Neuronal stem cell (in vitro differentiated cells): Measurements from ENCODE around the gene CCDC88A.

Experiments used
- DNase-seq: peaks from one replicate; pipeline ENCODE4 v3.0.0-alpha.2; 2013; ENCODE audit warnings: low spot score
- H2AFZ ChIP-seq: one replicate; pipeline ENCODE4 v1.6.1; 2013; ENCODE audit warnings: mild to moderate bottlenecking, low read length, inconsistent platforms
- H2AK5ac ChIP-seq: 2 replicates; pipeline ENCODE4 v1.6.1; 2013; ENCODE audit warnings: low read depth, mild to moderate bottlenecking, inconsistent platforms, low read length, moderate library complexity, mixed read lengths
- H2BK120ac ChIP-seq: 2 replicates; pipeline ENCODE4 v1.6.1; 2013; ENCODE audit warnings: low read depth, mild to moderate bottlenecking, inconsistent platforms, low read length, moderate library complexity, mixed read lengths
- H2BK12ac ChIP-seq: one replicate; pipeline ENCODE4 v1.6.1; 2013; ENCODE audit warnings: low read length, inconsistent platforms
- H2BK15ac ChIP-seq: 2 replicates; pipeline ENCODE4 v1.6.1; 2013; ENCODE audit warnings: mild to moderate bottlenecking, low read length, inconsistent platforms, mixed read lengths
- H2BK5ac ChIP-seq: one replicate; pipeline ENCODE4 v1.6.1; 2013; ENCODE audit warnings: inconsistent platforms, mild to moderate bottlenecking, low read length, moderate library complexity
- H3K14ac ChIP-seq: one replicate; pipeline ENCODE4 v1.6.1; 2013; ENCODE audit warnings: low read length, inconsistent platforms
- H3K18ac ChIP-seq: 2 replicates; pipeline ENCODE4 v1.6.1; 2013; ENCODE audit warnings: low read length, inconsistent platforms
- H3K23ac ChIP-seq: 2 replicates; pipeline ENCODE4 v1.6.1; 2013; ENCODE audit warnings: low read depth, mild to moderate bottlenecking, mixed read lengths, low read length, inconsistent platforms; ENCODE audit not compliant: poor library complexity
- H3K27ac ChIP-seq: replicated peaks from 3 replicates; pipeline ENCODE4 v1.5.1; 2013; ENCODE audit warnings: low read length, inconsistent platforms
- H3K27me3 ChIP-seq, 3 experiments: 2 replicates each; pipeline ENCODE4 v1.6.1; 2013; ENCODE audit warnings: low read length in 3 of 3, mild to moderate bottlenecking in 2 of 3, inconsistent platforms in 1 of 3, low read depth in 1 of 3, mixed read lengths in 1 of 3, moderate library complexity in 1 of 3; ENCODE audit not compliant: control insufficient read depth in 3 of 3, insufficient read depth in 3 of 3
- H3K36me3 ChIP-seq, 2 donors: replicated peaks in 1 of 2; 2 replicates each; pipeline ENCODE4 v1.6.1; 2013; ENCODE audit warnings: low read length in 2 of 2; ENCODE audit not compliant: control insufficient read depth in 2 of 2, insufficient read depth in 2 of 2
- H3K4ac ChIP-seq: 2 replicates; pipeline ENCODE4 v1.6.1; 2013; ENCODE audit warnings: inconsistent platforms, mild to moderate bottlenecking, low read length, moderate library complexity
- H3K4me1 ChIP-seq, 2 donors: 1 replicate in 1 of 2; 2 replicates in 1 of 2; pipeline ENCODE4 v1.6.1; 2013; ENCODE audit warnings: low read length in 2 of 2, low read depth in 1 of 2; ENCODE audit not compliant: control insufficient read depth in 2 of 2, insufficient read depth in 1 of 2
- H3K4me2 ChIP-seq: one replicate; pipeline ENCODE4 v1.6.1; 2013; ENCODE audit warnings: mild to moderate bottlenecking, low read length, inconsistent platforms; ENCODE audit not compliant: insufficient read depth, poor library complexity, severe bottlenecking
- H3K4me3 ChIP-seq, 2 donors: 2 replicates each; pipeline ENCODE4 v1.5.1; 2013; ENCODE audit warnings: low read length in 2 of 2, mild to moderate bottlenecking in 2 of 2, inconsistent platforms in 1 of 2, moderate library complexity in 1 of 2
- H3K79me1 ChIP-seq: one replicate; pipeline ENCODE4 v1.6.1; 2013; ENCODE audit warnings: low read depth, mild to moderate bottlenecking, inconsistent platforms, low read length, moderate library complexity
- H3K9ac ChIP-seq: one replicate; pipeline ENCODE4 v1.6.1; 2013; ENCODE audit warnings: mild to moderate bottlenecking, low read depth, low read length, inconsistent platforms; ENCODE audit not compliant: poor library complexity
- H3K9me3 ChIP-seq, 2 donors: replicated peaks in 1 of 2; 2 replicates each; pipeline versions ENCODE3 to v1.6.1; 2013; ENCODE audit warnings: low read length in 2 of 2, mild to moderate bottlenecking in 2 of 2, inconsistent platforms in 1 of 2, low read depth in 1 of 2, mixed read lengths in 1 of 2, moderate library complexity in 1 of 2; ENCODE audit not compliant: control insufficient read depth in 2 of 2, insufficient read depth in 1 of 2
- H4K8ac ChIP-seq: one replicate; pipeline ENCODE4 v1.6.1; 2013; ENCODE audit warnings: low read depth, mild to moderate bottlenecking, inconsistent platforms, low read length, moderate library complexity
- H4K91ac ChIP-seq: one replicate; pipeline ENCODE4 v1.6.1; 2013; ENCODE audit warnings: low read length, low read depth, mild to moderate bottlenecking, inconsistent platforms; ENCODE audit not compliant: poor library complexity
- WGBS, 2 donors: extraction: QIAGEN DNeasy Blood & Tissue Kit; methylation state at CpG; one replicate each; pipeline ENCODE4 v1.1.7; 2013; ENCODE audit warnings: missing lambda C conversion rate in 2 of 2, mixed read lengths in 1 of 2; ENCODE audit not compliant: insufficient read length in 2 of 2, insufficient replicate concordance in 1 of 2; ENCODE audit errors: extremely low coverage in 2 of 2; 5-methylcytosine and 5-hydroxymethylcytosine counted together

CCDC88A gene

GRCh38 chr2:55438391-55439100 is 18.9 kb upstream of the CCDC88A start:
- no peak overlapping the region for H2AFZ ChIP-seq

GRCh38 chr2:55437515-55438390 is 18.1 kb upstream of the CCDC88A start:
- H2AFZ ChIP-seq = no peak overlapping the region
- H3K9me3 ChIP-seq = no peaks in the 10 kb centered on the region
- no peaks in the 10 kb centered on the region for H3K4me1 ChIP-seq
- peak overlapping the region; percentile 50 for H3K9ac ChIP-seq
- H2BK12ac ChIP-seq = peak overlapping the region; percentile 16
- H2BK15ac ChIP-seq = peak overlapping the region; percentile 26
- H4K91ac ChIP-seq = no peak overlapping the region
- H3K23ac ChIP-seq = peak overlapping the region; percentile 96
- H3K4ac ChIP-seq = no peak overlapping the region
- peak overlapping the region; percentile 64 for H3K18ac ChIP-seq
- H3K14ac ChIP-seq = peak overlapping the region; percentile 98
- DNase-seq = no peak
- H3K79me1 ChIP-seq = no peaks in the 10 kb centered on the region
- H2BK120ac ChIP-seq = no peak overlapping the region
- peaks cover 0 to 8% (median 0%) of the 10 kb centered on the region in 3 experiments for H3K27me3 ChIP-seq
- no CpG with 5 or more reads among the region's 9 CpGs for WGBS, 2 donors
- H4K8ac ChIP-seq = no peak overlapping the region
- H3K4me3 ChIP-seq = no peak overlapping the region
- peak overlapping the region; percentile 11 for H3K4me2 ChIP-seq
- no peak overlapping the region for H3K27ac ChIP-seq
- no peak overlapping the region for H2AK5ac ChIP-seq
- no peaks in the 10 kb centered on the region for H3K36me3 ChIP-seq
- no peak overlapping the region for H2BK5ac ChIP-seq

More at GRCh38 chr2:55438391-55439100, 18.9 kb upstream of the CCDC88A start:
- H2BK5ac ChIP-seq = no peak overlapping the region
- no peak overlapping the region for H3K9ac ChIP-seq
- H3K4me3 ChIP-seq = no peak overlapping the region
- no peak overlapping the region for H3K4ac ChIP-seq
- H3K36me3 ChIP-seq = no peaks in the 10 kb centered on the region
- H3K14ac ChIP-seq = peak overlapping the region; percentile 98
- no CpG with 5 or more reads among the region's 8 CpGs for WGBS, 2 donors
- peak overlapping the region; percentile 96 for H3K23ac ChIP-seq
- no peak overlapping the region for H4K91ac ChIP-seq
- H4K8ac ChIP-seq = no peak overlapping the region
- no peaks in the 10 kb centered on the region for H3K79me1 ChIP-seq
- no peak for DNase-seq
- no peaks in the 10 kb centered on the region for H3K9me3 ChIP-seq
- no peak overlapping the region for H2AK5ac ChIP-seq
- H2BK120ac ChIP-seq = no peak overlapping the region
- no peak overlapping the region for H2BK12ac ChIP-seq
- peaks cover 0 to 8% (median 0%) of the 10 kb centered on the region in 3 experiments for H3K27me3 ChIP-seq
- peak overlapping the region; percentile 11 for H3K4me2 ChIP-seq
- peak overlapping the region; percentile 26 for H2BK15ac ChIP-seq
- H3K18ac ChIP-seq = peak overlapping the region; percentile 28
- no peaks in the 10 kb centered on the region for H3K4me1 ChIP-seq
- no peak overlapping the region for H3K27ac ChIP-seq

GRCh38 chr2:55431982-55432627 is 12.4 kb upstream of the CCDC88A start:
- no peak overlapping the region for H4K91ac ChIP-seq
- H2BK15ac ChIP-seq = no peak overlapping the region
- no peak overlapping the region for H3K4me3 ChIP-seq
- H3K4me1 ChIP-seq = no peaks in the 10 kb centered on the region
- H2BK120ac ChIP-seq = no peak overlapping the region
- peaks cover 0 to 8% (median 0%) of the 10 kb centered on the region in 3 experiments for H3K27me3 ChIP-seq
- H3K18ac ChIP-seq = no peak overlapping the region
- H3K9me3 ChIP-seq = no peaks in the 10 kb centered on the region
- no peak overlapping the region for H3K27ac ChIP-seq
- no peak overlapping the region for H3K14ac ChIP-seq
- H3K9ac ChIP-seq = no peak overlapping the region
- no peak overlapping the region for H3K4me2 ChIP-seq
- no peak overlapping the region for H3K23ac ChIP-seq
- no peaks in the 10 kb centered on the region for H3K79me1 ChIP-seq
- no peak overlapping the region for H2AK5ac ChIP-seq
- no peak overlapping the region for H2BK5ac ChIP-seq
- no CpG with 5 or more reads among the region's 3 CpGs for WGBS, 2 donors
- peak overlapping the region; percentile 46 for H2AFZ ChIP-seq
- H4K8ac ChIP-seq = no peak overlapping the region
- H2BK12ac ChIP-seq = no peak overlapping the region
- no peaks in the 10 kb centered on the region for H3K36me3 ChIP-seq
- DNase-seq = no peak
- H3K4ac ChIP-seq = no peak overlapping the region
